HL-60 (cell line): ENCODE results near the gene SLC8B1.

Source experiments
- DNase-seq, 2 experiments: peaks; one replicate each; pipeline ENCODE4 v3.0.0-alpha.2; 2010 to 2020; ENCODE audit warnings: low read depth in 1 of 2, low spot score in 1 of 2
- H3K27ac ChIP-seq: fragments of 250-450 bp; sonication (Bioruptor Pico); replicated peaks from 2 replicates; pipeline ENCODE4 v1.5.1; 2020; ENCODE audit warnings: mild to moderate bottlenecking, moderate library complexity
- H3K27me3 ChIP-seq: fragments of 250-450 bp; sonication (Bioruptor Pico); 2 replicates; pipeline ENCODE4 v1.5.1; 2021; ENCODE audit warnings: mild to moderate bottlenecking, moderate library complexity; ENCODE audit not compliant: insufficient read depth, poor library complexity, severe bottlenecking
- H3K4me3 ChIP-seq: replicated peaks from 2 replicates; pipeline ENCODE4 v1.5.1; 2011; ENCODE audit warnings: mild to moderate bottlenecking, control low read depth, low read length; ENCODE audit not compliant: insufficient read depth
- GABPA ChIP-seq: IDR thresholded peaks from 2 replicates; pipeline ENCODE4 v1.6.1; 2012; ENCODE audit warnings: low read depth
- POLR2AphosphoS5 ChIP-seq: IDR thresholded peaks from 2 replicates; pipeline ENCODE4 v1.6.1; 2012; ENCODE audit warnings: low read depth
- SPI1 ChIP-seq: IDR thresholded peaks from 2 replicates; pipeline ENCODE4 v1.6.1; 2012; ENCODE audit warnings: low read depth, mild to moderate bottlenecking, borderline replicate concordance
- TF ChIP-seq, protein P1 (sequence below): IDR thresholded peaks from one replicate; pipeline ENCODE4 v1.5.1; 2011; ENCODE audit warnings: low read length, control low read depth, inconsistent platforms; ENCODE audit not compliant: insufficient read depth
- TF ChIP-seq, protein P2 (sequence below): IDR thresholded peaks from 2 replicates; pipeline ENCODE4 v1.6.1; 2012; ENCODE audit warnings: low read depth; ENCODE audit not compliant: insufficient replicate concordance

SLC8B1 gene

DNA sequence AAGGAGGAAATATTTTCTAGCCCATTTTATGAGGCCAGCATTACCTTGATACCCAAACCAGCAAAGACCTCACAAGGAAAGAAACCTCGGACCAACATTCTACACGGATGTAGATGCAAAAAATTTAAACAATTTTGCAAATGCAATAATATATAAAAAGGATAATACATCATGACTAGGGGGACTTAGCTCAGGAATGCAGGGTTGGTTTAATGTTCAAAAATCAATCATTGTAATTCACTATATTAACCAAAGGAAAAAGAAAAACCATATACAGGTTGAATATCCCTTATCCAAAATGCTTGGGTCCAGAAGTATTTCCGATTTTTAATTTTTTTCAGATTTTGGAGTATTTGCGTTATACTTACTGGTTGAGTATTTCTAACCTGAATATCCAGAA, 80.6 kb downstream of the SLC8B1 start:
- no peak overlapping the region for H3K27ac ChIP-seq
- no peak overlapping the region for H3K4me3 ChIP-seq
- TF ChIP-seq GABPA (no peak), POLR2AphosphoS5 (no peak), SPI1 (no peak)
- TF ChIP-seq, protein P1, sequence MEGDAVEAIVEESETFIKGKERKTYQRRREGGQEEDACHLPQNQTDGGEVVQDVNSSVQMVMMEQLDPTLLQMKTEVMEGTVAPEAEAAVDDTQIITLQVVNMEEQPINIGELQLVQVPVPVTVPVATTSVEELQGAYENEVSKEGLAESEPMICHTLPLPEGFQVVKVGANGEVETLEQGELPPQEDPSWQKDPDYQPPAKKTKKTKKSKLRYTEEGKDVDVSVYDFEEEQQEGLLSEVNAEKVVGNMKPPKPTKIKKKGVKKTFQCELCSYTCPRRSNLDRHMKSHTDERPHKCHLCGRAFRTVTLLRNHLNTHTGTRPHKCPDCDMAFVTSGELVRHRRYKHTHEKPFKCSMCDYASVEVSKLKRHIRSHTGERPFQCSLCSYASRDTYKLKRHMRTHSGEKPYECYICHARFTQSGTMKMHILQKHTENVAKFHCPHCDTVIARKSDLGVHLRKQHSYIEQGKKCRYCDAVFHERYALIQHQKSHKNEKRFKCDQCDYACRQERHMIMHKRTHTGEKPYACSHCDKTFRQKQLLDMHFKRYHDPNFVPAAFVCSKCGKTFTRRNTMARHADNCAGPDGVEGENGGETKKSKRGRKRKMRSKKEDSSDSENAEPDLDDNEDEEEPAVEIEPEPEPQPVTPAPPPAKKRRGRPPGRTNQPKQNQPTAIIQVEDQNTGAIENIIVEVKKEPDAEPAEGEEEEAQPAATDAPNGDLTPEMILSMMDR, result no peak
- TF ChIP-seq, protein P2, sequence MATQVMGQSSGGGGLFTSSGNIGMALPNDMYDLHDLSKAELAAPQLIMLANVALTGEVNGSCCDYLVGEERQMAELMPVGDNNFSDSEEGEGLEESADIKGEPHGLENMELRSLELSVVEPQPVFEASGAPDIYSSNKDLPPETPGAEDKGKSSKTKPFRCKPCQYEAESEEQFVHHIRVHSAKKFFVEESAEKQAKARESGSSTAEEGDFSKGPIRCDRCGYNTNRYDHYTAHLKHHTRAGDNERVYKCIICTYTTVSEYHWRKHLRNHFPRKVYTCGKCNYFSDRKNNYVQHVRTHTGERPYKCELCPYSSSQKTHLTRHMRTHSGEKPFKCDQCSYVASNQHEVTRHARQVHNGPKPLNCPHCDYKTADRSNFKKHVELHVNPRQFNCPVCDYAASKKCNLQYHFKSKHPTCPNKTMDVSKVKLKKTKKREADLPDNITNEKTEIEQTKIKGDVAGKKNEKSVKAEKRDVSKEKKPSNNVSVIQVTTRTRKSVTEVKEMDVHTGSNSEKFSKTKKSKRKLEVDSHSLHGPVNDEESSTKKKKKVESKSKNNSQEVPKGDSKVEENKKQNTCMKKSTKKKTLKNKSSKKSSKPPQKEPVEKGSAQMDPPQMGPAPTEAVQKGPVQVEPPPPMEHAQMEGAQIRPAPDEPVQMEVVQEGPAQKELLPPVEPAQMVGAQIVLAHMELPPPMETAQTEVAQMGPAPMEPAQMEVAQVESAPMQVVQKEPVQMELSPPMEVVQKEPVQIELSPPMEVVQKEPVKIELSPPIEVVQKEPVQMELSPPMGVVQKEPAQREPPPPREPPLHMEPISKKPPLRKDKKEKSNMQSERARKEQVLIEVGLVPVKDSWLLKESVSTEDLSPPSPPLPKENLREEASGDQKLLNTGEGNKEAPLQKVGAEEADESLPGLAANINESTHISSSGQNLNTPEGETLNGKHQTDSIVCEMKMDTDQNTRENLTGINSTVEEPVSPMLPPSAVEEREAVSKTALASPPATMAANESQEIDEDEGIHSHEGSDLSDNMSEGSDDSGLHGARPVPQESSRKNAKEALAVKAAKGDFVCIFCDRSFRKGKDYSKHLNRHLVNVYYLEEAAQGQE, result no peak
- DNase-seq, result no peak
- no peaks in the 10 kb centered on the region for H3K27me3 ChIP-seq

DNA sequence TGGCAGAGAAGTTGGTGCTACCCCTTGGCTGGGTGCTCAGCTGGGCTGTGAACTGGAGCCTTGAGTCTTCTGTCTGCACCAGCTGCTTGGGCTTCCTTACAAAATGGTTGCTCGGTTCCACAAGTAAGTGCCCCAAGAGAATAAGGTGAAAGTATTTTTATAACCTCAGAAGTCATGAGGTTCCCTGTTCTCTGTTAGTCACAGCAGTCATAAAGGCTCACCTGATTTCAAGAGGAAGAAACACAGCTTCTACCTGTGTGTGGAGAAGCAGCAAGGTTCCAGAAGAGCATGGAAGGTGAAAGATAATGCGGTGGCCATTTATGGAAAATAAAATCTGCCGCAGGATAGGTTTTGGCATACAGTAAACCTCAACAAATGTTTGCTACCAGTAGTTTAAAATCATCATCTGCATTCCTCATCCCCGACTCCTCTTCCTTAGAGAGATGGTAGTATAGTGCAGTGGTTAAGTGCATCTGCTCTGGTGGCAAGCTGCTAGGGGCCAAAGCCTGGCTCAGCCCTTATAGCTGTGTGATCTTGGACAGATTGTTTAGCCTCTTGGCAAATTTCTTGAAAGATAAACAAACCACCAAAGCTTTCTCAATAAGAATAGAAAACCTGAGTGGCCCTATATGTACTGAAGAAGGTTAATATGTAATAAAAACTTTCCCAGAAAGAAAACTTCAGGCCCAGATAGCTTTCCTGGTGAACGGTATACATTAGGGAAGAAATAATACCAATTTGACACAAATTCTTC, 81.2 kb downstream of the SLC8B1 start:
- Histone ChIP-seq H3K27ac (no peak overlapping the region), H3K27me3 (no peaks in the 10 kb centered on the region), H3K4me3 (no peak overlapping the region)
- TF ChIP-seq, protein P1, result no peak
- TF ChIP-seq SPI1 (no peak), POLR2AphosphoS5 (no peak), GABPA (no peak)
- TF ChIP-seq, protein P2, result no peak
- no peak for DNase-seq

DNA sequence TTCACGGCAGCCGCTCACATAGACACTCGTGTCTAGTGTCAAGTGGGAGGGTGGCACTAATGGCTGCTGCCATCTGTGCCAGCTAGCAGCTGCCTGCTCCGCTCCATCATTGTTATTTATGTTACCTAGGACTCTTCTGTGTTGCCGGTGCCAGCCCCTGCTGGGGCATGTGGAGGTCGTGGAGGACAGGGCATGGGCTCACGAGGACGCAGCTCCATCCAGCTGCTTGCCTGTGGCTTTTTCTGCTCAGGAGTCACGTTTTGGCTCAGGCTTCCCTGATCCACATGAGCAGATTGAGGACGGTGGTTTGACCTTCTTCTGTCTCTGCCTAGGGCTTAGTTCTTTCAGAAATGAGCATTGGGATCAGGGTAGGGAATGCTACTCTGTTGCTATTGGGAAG, 82.4 kb downstream of the SLC8B1 start:
- no peak overlapping the region for H3K4me3 ChIP-seq
- no peak for TF ChIP-seq POLR2AphosphoS5
- TF ChIP-seq, protein P1, result no peak
- no peak for TF ChIP-seq GABPA
- no peak for TF ChIP-seq SPI1
- TF ChIP-seq, protein P2, result no peak
- no peak overlapping the region for H3K27ac ChIP-seq
- DNase-seq, result no peak
- H3K27me3 ChIP-seq, result no peaks in the 10 kb centered on the region
